Esophagus squamous epithelium (tissue), 4 donors: ENCODE measurements around the gene KCTD4.
"Not testable (repeated sequence)": the region's sequence is repeated elsewhere in the genome, so short reads cannot be mapped to it uniquely, and the experiment has no call there.

ENCODE experiments used
- CTCF ChIP-seq, 6 experiments: fragments of 450-650 bp in 4 of 6; fragments of 200-600 bp in 2 of 6; sonication (generic) in 2 of 6; IDR thresholded peaks; one replicate each; pipeline ENCODE4 v1.5.1; 2016 to 2019; ENCODE audit warnings: antibody characterized with exemption in 6 of 6, mild to moderate bottlenecking in 4 of 6, moderate library complexity in 4 of 6
- POLR2A ChIP-seq, 4 donors: fragments of 450-650 bp; IDR thresholded peaks; one replicate each; pipeline ENCODE4 v1.6.1; 2017; ENCODE audit warnings: antibody characterized with exemption in 4 of 4, mild to moderate bottlenecking in 4 of 4, moderate library complexity in 3 of 4

- not testable (repeated sequence) for TF ChIP-seq CTCF, POLR2A (IDR thresholded peaks at IDR 0.05)
These were observed 11.8 kb downstream of the KCTD4 start for GRCh38 chr13:45189077-45189476.
